NCI-H2227 (cell line): Measurements from ENCODE around the gene NR4A1.

ENCODE experiments used
- DNase-seq: peaks from one replicate; lab custom pipeline; 2025; ENCODE audit not compliant: unreplicated experiment; lab: John Stamatoyannopoulos, UW

The NR4A1 gene

DNA sequence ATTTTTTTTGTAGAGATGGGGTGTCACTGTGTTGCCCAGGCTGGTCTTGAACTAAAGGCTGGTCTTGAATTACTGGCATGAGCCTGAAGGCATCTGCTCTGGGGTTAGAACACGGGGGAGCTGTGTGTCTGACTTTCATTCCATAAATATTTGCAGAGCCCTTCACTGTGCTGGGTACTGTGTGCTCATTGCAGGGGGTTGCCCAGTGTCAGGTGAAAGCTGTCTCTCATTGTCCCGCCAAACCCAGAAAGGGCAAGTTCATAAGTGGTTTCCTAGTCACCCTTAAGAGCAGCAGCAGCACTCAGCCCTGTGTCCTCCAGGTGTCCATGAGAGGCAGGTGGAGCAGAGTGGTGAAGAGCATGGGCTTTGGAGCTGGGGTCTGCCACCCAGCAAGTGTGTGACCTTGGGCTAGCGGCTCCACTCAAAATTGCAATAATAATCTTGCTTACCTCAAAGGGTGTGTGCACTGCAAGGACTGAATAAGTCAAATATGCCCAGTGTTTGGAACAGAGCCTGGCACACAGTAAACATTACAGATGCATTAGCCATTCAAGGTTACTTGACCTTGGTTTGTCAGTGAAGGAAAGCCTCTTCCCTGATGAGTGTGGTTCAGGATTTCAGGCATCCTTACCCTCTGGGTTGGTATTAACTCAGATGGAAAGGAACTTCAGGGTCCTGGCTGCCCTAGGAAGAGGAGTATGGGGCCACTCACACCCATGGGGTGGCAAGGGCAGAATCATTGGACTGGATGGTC, 23.9 kb downstream of the NR4A1 start:
- no peak for DNase-seq

GRCh38 chr12:52076811-52077210, 25.6 kb downstream of the NR4A1 start:
- no peak for DNase-seq

DNA sequence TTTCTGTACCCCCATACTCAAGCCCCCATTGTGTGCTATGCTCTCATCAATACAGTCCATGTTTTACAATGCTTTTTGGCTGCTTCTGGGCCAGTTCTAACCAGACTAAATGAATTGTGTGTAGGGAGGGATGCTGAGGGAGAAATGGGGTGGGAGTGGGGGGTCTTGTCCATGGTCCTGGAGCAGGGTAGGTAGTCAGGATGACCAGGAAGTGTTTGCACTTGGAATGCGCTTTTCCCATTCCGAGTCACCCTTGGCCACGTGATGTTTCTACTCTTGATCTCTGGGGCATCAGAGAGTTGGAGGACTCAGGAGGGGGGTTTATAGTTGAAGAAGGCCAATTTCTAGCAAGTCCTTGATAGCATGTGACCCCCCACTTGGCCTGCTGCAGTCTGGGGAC, 27.0 kb downstream of the NR4A1 start:
- no peak for DNase-seq

GRCh38 chr12:52079576-52080402, 28.5 kb downstream of the NR4A1 start, which contains the start of gene SMIM41:
SMIM41 (plus strand) TSS chr12:52079704; CDS start chr12:52079780, 76 bp downstream.
- DNase-seq: no peak

DNA sequence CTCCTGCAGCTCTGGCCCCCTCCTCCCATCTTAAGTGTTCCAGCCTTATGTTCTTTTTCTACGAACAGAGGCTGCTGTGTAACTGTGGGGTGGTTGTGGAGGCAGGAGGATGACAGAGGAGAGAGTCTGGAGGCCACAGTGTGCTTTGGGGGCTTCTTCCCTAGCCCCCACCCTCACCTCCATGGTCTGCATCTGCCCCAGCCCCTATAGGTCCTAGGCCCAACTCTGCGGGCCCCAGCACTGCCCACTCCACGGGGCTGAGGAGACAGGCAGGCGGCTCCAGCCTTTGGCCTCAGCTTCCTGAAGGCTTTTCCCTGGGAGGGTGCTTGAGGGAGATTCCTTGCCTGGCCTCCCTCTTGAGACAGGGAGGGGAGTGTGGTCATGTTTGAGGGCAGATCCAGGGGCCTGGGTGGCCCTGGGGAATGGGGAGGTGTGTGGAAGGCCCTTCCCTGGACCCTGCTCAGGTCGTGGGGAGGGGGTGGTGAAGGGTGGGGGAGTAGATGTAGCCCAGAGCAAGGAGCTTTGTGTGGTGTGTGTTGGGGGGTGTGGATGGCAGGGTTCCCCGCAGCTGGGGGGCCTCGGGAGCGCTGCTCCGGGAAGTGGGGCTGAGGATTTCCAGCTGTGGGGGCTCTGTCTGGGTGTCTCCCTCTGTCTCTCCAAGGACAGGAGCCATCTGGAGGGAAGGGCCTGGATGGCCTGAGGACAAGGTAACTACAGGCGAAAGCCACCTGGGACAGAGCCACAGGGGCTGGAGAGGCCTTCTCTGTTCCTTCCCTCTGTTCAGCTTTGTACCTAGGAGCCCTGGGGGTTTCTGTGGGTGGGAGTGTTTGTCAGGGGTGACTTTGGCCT, 29.4 kb downstream of the NR4A1 start:
- no peak for DNase-seq

DNA sequence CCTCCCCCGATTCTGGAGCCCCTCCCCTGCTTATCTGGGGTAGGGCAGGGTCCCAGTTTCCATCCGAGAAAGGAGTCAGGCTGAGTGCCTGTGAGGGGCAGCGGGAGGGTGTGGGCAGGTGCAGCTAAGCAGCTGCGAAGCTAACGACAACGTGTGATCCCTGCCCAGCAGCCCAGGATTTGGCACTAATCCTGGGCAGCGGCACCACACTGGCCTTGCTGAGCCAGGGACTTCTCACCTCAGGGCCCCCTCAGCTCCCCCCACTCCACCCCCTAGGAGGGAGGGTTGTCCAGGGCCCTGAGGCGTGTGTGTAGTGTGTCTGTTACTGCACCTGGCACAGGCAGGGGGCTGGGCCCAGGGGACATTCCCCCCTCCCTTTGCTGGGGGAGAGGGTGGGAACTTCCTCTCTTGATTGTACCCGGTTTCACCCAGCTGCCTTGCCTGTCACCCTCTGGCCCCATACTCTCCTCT, 30.1 kb downstream of the NR4A1 start:
- no peak for DNase-seq

DNA sequence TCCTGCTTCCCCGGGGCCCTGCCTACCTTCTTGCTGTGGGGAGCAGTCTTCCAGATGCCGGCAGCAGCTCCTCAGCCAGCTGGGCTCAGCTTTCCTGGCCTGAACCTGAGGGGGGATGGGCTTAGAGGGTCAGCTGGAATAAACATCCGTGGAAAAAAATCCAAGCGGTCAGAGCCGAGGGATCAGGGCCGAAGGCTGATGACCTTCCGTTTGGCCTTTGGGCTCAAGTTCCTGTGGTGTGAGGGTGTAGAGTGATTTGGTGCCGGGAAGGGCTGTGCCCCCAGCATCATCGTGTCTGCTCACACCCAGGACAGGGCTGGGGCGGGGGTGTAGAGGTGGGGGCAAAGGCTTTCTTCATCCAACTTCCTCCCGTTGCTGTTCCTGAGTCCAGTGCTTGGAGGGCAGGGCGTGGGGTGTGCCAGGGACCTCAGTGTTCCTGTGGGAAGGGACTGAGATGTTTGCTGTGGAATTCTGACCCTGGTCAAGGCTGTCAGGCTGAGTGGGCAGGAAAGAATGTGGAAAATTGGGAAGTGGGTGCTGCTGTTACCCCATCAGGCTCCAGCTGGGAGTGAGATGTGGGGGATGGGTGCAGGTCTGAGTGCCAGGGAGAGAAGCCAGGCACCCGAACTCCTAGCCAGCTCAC, 30.9 kb downstream of the NR4A1 start:
- DNase-seq: no peak

DNA sequence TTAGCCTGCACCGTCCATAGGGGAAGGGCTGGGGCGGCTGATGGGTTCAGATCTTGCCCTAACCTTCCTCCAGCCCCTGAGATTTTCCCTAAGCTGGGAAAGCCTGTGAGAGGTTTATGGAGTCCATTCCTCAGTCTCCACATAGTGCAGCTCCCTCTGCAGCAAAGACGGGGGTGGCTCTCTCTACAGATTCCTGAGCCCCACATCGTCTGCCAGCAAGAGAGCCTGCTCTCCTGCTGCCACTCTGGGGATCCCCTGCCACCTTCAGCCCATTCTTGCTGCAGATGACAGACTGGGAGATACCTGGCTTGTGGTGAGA, 31.4 kb downstream of the NR4A1 start:
- DNase-seq: no peak

DNA sequence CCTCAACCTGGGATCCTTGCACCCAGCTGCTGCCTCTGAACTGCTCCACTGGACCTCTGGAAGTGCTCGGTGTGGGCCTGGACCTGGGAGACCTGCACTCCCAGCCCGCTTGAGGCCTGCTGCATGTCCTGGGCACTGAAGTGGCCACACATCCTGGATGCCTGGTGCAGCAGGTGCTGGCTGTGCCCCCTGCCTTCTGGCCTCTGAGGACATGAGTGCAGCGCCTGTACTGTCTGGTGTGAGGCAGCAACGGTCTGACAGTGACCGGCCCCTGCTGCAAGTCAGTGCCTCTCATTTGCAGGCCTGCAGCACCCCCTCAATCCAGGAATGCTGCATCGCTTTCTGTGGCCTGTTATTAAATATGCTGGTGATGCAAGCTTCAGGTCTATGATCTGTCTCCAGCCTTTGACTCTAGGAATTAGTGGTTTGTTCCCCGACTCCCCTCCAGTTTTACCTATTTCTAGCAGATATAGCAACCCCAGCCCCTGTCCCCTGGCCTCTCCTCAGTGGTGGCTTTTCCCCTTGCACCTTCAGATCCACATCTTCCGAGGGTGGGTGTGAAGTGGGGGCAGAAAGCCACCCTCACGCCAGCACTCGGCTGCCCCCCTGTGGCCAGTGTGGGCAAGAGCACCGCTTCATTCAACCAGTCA, 31.9 kb downstream of the NR4A1 start:
- DNase-seq: peak; percentile 76

- no peak for DNase-seq
Observed at GRCh38 chr12:52083638-52083996, 32.4 kb downstream of the NR4A1 start.

- DNase-seq: no peak
Observed at GRCh38 chr12:52084491-52085231, 33.4 kb downstream of the NR4A1 start.

GRCh38 chr12:52085682-52086180, 34.5 kb downstream of the NR4A1 start:
- DNase-seq: no peak

GRCh38 chr12:52086366-52086765, 35.1 kb downstream of the NR4A1 start:
- DNase-seq: no peak

GRCh38 chr12:52086944-52087835, 35.9 kb downstream of the NR4A1 start:
- DNase-seq: no peak

DNA sequence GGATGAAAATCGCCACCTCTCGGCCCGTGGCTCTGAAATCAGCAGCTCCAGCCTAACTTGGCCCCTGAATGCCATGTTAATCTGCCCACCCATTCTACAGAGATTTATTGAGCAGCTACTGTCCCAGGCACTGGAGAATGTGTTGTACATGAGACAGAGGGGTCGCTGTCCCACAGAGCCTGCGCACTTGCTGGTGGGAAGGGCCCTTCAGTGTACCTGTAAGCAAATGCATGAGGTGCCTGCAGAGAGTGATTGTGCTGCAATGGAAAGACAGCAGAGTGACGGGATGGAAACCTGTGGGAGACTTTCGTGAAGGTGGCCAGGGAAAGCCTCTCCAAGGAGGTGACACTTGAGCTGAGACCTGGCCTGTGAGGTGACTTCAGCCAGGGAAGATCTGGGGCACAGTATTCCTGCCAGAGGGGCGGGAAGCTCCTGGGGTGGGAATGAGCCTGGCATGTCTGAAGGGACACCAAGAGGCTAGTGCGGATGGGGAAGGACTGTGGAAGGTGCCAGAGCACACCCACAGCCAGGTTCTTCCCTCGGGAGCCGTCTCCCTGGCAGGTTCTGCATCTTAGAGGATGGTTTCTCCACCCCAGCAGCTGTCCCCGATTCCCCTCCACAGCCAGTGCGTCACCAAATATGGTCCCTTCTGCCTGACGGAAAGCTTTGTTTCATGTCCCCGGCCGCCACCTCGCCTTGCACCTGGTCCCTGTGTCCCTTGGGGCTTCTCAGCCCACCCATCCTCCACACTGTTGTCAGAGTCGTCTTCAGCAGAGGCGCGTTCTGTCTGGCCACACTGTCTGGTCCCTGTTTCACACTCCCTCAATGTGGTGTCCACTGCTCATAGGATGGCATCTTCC, 36.9 kb downstream of the NR4A1 start:
- no peak for DNase-seq

DNA sequence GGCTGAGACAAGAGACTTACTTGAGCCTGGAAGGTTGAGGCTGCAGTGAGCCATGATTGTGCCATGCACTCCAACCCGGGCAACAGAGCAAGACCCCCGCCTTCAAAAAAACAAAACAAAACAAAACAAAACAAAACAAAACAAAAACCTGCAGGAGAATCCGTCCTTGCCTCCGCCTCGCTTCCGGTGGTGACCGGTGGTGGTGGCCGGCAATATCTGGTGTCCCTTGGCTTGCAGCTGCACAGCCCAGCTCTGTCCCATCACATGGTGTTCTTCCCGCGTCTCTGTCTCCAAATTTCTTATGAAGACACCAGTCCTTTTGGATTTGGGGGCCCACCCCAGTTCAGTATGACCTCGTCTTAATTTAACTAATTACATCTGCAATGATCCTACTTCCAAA, 38.2 kb downstream of the NR4A1 start:
- DNase-seq: no peak

- DNase-seq: no peak
Observed at GRCh38 chr12:52090291-52090690, 39.0 kb downstream of the NR4A1 start.

DNA sequence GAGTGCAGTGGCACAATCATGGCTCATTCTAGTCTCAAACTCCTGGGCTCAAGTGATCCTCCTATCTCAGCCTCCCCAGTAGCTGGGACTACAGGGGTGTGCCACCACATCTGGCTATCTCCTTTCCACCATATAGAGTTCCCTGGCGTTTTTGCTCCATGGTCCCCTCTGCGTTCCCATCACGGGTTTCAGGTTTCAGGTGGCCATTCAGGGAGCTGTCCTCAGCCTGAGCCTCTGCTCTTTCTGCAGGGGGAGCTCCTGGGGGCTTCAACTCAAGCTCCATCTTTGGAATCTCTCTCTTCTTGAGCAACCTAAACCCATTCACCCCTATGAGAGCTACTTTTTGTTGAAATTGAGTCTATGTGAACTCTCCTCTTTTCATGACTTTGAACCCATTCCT, 39.8 kb downstream of the NR4A1 start:
- DNase-seq: no peak
